ENCODE data around the gene SLC7A6. TPM values are rescaled to one million over a fixed set of nuclear protein-coding genes. Genes with fewer than 3 reads are reported as not detected.

The SLC7A6 gene
- total RNA-seq, 1 donor from 2014 or later = 264 TPM

DNA sequence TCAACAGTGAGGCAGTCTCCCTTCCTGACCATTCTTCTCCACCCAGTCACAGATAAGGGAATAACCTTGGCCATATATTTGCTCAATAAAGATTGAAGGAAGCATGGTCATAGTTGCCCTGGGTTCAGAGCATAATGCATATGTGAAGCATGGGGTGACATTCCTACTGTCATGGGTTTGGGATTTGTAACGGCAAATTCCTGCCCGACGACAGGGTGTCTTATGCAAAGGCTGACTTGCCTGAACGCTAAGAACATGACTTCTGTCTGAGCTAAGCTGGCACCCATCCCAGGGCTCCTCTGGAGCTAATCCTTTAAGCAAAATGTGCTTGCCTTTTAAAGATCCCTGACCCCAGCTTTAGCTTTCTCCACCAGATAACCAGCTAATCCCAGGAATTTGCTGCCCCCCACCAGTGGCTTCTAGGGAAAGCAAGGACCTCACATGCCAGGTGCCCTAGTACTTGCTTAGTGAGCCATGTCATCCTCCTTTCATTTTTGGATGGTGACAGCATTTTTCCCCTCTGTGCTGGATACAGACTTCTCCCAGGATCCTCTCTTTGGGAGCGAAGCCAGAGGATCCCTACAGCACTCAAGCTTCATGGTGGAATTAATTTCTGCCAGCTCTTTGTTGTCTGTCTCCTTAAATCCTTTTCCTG, 34.7 kb downstream of the SLC7A6 start:
- DNase-seq (ENCODE audit: low spot score) = no peak

- DNase-seq (ENCODE audit: low spot score) = no peak
Measured at GRCh38 chr16:68299571-68300453, 35.5 kb downstream of the SLC7A6 start.

- DNase-seq (ENCODE audit: low spot score) = no peak
Measured at GRCh38 chr16:68300734-68301459, 36.6 kb downstream of the SLC7A6 start.

DNA sequence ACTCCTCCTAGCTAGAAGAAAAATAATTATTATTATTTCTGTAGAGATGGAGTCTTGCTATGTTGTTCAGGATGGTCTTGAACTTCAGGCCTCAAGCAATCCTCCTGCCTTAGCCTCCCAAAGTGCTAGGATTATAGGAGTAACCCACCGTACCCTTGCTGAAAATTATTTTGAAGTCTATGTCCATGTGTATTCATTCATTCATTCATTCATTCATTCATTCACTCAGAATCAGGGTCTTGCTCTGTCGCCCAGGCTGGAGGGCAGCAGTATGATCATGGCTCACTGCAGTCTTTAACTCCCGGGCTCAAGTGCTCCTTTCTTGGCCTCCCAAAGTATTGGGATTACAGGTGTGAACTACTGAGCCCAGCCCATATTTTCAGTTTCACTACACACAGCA, 42.3 kb downstream of the SLC7A6 start:
- no peak for DNase-seq (ENCODE audit: low spot score)

GRCh38 chr16:68309799-68310198, 45.5 kb downstream of the SLC7A6 start:
- DNase-seq (ENCODE audit: low spot score) = no peak

GRCh38 chr16:68310437-68310773, 46.1 kb downstream of the SLC7A6 start:
- no peak for DNase-seq (ENCODE audit: low spot score)

GRCh38 chr16:68310774-68311511, 46.6 kb downstream of the SLC7A6 start, which contains the start of the genes PRMT7 and SLC7A6OS:
TSS of gene PRMT7 (plus strand) at chr16:68311019. CDS start at chr16:68315980, 4,961 bp downstream.
TSS of gene SLC7A6OS (minus strand) at chr16:68310946. CDS start at chr16:68310926, 20 bp downstream.
- peak; percentile 93 for DNase-seq (ENCODE audit: low spot score)

DNA sequence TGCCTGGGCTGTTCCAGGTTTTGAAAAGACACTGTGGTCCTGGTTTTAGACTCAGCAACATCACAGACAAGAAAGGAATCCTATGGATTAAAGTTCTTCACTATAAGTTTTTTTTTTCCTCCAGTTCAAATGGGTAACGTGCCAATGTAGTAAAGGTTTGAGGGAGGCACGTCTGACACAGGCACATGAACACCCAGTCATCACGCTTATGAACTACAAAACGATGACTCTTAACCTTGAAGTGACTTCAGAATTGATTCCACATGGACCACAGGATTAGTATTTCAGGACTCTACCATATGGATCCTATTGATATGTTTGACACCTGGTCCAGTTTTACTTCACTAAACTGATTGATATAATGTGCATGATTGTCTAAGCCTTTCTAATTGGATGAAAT, 48.8 kb downstream of the SLC7A6 start:
- DNase-seq (ENCODE audit: low spot score) = no peak

DNA sequence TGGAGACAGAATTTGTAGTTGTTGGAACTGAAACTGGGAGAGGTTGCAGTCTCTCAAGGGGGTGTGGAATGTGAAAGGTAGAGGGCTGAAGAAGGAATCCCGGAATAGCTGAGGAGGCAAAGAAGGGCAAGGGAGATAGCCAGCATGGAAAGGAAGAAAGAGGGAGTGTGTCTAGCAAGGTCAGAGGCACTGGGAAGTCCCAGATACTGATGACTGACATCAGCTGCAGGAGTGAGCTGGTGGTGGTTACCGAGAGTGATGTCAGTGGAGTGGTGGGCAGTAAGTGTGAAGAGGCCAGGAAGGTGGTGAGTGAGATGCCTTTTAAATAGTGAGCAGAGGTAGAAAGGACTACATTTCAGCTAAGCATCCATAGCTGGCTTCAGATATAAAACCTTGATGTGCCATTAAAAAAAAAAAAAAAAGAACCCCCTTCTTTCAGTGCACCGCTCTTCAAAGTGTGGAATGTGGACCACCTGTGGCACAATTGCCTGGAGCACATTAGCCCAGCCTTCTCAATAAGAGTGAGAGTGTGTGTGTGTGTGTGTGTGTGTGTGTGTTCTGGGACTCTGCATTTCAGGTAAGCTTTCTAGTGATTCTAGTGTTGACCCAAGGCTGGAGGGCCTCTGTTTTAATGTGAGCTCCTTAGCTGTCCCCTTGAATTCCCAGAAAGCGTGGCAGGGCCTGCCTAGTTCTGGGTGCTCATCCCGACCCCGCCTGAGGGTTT, 55.0 kb downstream of the SLC7A6 start:
- DNase-seq (ENCODE audit: low spot score) = no peak

DNA sequence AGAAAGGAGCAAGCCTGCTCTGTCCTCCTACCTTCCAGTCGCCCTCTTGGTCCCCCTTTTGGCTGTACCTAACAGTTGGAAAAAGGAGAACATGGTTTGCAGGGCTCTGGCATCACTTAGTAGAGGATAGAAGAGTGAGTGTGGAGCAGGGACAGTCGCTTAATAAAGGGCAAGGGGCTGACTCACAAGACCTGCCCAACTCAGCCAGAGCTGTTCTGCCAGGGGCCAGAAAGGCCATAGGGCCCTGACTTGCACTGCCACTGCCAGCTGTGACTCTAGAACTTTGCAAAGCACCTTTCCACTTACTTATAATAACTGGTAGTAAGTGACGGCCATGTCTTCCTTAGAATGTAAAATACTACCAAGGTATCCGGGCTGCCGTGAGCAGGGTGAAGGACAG, 60.0 kb downstream of the SLC7A6 start:
- no peak for DNase-seq (ENCODE audit: low spot score)

DNA sequence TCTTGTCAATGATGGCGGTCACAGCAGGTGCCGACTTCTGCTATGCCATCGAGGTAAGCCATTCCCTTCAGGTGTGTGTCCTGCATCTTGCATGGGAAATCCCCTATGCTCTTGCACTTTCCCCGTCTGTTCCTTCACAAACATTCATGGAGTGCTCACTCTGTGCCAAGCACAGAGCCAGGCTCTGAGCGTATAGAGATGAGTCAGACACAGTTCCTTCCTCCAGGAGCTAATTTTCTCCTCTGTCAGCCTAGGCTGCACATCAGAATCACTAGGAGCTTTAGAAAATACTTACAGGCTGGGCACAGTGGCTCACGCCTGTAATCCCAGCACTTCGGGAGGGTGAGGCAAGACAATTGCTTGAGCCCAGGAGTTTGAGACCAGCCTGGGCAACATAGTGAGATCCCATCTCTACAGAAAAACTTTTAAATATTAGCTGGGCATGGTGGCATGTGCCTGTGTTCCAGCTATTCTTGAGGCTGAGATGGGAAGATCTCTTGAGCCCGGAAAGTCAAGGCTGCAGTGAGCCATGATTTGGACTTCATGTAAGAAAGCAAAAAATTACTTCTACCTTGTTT, 60.5 kb downstream of the SLC7A6 start:
- no peak for DNase-seq (ENCODE audit: low spot score)

DNA sequence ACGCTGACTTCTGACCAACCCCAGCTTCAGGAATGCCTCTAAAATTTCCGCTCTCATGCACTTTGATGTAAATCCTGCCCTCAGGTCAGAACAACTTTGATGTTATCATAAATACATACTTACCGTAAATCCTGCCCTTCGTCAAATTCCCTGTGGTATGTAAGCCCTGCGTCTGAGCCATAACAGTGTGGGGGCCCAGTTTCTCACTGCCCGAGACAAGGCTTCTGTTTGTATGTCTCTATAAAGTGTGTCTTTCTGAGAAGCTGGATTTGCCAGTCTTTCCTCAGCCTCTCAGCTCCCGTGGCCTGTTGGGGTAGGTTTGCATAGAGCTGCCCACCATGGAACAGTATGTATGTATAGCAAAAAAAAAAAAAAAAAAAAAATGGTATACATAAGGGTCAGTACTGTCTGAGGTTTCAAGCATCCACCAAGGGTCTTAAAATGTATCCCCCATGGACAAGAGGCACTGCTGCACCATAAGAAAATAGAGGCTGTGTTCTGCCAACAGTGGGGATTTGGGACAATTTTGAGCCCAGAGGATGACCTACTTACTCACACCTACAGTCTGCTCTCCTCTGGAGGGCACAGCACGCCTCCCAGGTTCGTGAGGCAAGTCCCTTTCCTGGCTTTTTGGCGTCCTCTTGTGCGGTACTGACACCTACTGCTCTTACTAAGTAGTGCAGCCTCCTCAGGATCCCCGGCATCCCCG, 64.0 kb downstream of the SLC7A6 start:
- DNase-seq (ENCODE audit: low spot score) = no peak

DNA sequence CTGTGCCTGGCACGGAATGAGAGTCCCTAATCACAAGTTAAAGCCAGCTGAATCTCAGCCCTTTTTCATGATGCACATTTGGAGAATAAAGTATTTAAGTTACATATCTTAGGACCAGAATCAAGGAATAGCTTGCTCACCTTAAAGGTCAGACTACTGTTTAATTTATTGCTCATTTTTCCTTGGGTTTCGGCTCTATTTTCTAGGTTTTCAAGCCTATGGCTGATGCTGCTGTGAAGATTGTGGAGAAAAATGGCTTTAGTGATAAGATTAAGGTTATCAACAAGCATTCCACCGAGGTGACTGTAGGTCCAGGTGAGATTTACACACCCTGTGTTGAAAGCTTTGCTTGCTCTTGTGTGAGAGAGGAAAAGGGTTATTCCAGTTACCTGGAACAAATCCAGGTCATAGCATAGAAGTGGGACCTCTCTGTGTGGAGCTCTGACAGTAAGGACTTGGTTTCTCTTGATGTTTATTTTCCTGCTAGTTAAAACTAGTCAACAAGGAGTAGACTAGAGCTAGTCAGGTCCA, 64.6 kb downstream of the SLC7A6 start:
- no peak for DNase-seq (ENCODE audit: low spot score)

GRCh38 chr16:68331879-68332410, 67.6 kb downstream of the SLC7A6 start:
- no peak for DNase-seq (ENCODE audit: low spot score)

GRCh38 chr16:68332411-68333121, 68.2 kb downstream of the SLC7A6 start:
- DNase-seq (ENCODE audit: low spot score) = no peak

- DNase-seq (ENCODE audit: low spot score) = no peak
Measured at GRCh38 chr16:68335175-68335574, 70.8 kb downstream of the SLC7A6 start.

DNA sequence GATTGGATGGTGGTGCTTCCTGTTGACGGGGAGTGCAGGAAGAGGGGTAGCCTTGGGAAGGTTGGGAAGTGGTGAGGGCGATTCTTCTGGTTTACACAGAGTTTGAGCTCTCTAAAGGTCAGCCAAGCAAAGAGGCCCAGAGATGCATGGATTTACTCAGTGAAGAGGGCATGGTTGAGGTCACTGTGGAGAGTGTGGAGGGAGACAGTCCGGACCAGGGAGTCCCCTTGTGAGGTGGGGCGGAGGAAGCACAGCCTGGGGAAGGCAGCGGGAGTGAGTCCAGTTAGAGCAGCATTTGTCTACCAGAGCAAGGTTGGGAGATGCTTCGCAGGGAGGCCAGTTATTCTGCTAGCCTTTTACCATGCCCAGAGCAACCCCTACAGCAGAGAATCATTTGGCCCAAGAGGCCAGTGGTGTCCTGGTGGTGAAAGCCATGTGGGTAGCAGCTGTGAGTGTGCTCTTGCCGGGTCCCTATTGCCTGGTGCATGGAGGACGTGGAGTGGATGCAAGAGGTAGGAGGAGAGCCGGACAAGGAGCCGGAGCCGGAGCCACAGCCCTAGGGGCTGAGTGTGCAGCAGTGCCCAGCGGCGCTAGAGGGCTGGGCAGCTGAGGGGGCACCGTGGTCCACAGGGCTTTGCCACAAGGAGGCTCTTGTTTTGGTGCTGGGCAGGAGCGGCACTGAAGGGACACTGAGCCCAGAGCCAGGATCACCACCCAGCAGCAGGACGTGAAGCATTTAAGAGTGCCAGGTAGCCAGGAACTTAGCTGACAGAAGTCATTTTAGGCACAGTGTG, 74.2 kb downstream of the SLC7A6 start:
- DNase-seq (ENCODE audit: low spot score) = no peak

Measured in mesenteric fat pad (tissue), 1 donor.